Activated gamma-delta T cell treated with Interleukin-2 at 50 U/mL for 16 hours (primary cell): Measurements from ENCODE around the gene PCSK7.
"Not testable (repeated sequence)": the region's sequence is repeated elsewhere in the genome, so short reads cannot be mapped to it uniquely, and the experiment has no call there.

Experiments used
- DNase-seq: peaks from one replicate; pipeline ENCODE4 v3.0.0-alpha.2; 2020

The PCSK7 gene

DNA sequence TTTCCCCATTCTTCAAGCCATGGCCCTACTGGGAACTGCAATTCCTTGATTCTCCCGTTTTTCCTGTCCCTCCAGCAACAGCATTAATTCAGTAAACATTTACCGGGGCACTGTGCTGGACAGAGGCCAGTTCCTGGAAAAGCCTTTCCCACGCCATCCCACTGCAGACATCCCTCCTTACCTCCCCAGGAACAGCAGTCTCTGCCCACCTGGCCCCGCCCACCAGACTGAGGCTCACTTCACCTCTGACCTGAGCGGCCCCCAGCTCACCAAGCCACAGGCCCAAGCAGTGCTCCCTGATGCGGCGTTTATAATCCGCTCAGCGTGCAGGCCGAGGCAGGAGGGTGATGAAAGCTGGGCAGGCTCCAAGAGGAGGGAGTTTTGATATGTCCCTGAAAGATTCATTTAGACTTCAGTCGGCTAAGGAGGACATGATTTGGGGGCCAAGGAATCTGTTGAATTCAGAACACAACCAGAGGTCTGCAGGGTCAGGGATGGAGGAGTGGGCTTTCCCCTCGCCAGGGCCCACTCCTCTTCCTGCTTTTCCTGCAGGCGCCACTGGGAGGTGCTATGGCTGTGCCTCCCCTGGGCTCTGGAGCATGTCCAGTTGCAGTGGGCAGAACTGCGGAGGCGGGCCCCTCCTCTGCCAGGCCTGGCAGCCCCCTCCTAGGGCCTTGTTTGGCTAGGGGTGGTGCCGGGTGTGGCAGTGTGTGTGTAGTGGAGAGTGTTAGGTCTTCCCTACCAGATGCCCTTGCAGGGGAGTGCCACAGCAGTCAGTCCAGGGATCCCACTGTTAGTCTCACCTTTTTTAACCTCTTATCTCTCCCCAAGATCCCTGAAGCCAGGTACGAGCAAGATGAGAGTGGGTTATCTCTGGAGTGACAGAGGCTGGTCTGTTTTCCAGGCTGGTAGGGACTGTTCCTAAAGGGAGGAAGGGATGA, 34.1 kb downstream of the PCSK7 start:
- DNase-seq = no peak

DNA sequence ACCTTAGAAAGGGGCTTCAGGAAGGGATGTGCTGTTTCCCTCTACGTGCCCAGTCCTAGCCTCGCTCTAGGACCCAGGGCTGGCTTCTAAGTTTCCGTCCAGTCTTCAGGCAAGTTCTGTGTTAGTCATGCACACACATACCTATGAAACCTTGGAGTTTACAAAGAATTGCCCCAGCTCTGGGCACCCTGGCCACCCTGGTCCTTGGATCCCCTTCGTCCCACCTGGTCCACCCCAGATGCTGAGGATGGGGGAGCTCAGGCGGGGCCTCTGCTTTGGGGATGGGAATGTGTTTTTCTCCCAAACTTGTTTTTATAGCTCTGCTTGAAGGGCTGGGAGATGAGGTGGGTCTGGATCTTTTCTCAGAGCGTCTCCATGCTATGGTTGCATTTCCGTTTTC, 34.9 kb downstream of the PCSK7 start:
- no peak for DNase-seq

DNA sequence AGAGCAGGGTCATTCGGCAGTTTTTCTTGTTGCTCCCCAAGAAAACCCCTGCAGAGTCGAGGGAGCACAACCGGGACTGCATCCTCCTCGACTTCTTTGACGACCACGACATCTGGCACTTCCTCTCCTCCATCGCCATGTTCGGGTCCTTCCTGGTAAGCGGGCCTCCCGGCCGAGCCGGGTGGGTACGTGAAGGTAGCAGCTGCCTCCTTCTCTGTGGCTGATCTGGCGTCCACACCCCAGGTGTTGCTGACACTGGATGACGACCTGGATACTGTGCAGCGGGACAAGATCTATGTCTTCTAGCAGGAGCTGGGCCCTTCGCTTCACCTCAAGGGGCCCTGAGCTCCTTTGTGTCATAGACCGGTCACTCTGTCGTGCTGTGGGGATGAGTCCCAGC, 36.1 kb downstream of the PCSK7 start:
- DNase-seq = no peak

DNA sequence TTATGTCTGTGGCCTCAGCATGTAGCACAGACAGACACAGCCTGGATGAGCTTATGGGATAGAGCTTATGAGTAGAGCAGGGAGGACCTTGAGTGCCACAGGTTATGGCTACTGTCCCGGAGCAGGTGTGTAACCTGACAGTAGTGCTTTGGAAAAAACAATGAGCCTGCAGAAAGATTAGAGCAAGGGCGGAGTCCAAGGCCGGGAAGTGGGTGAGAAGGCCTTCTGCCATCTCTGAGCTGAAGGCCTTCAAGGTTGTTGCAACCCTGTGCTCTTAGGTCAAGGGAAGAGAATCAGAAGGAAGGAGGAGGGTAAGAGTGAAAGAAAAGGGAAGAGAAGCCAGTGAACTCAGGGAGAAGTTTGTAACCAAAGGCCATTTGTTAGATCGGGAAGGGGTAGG, 36.6 kb downstream of the PCSK7 start:
- DNase-seq = no peak

DNA sequence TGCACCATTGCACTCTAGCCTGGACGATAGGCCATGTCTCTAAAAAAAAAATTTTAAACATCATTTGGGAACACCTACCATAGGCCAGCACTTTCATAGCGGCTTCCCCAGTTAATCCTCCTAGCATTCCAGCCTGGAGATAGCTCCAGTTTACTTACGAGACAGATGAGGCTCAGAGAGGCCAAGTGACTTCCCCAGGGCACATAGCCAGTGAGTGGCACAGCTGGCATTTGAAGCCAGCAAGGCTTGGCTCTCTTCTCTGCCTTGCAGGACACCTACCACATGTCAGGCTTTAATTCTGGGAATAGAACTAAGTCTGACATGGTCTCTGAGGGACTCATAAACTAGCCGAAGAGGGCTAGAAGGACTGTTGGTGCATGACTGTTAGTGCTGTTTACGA, 37.6 kb downstream of the PCSK7 start:
- DNase-seq = no peak

DNA sequence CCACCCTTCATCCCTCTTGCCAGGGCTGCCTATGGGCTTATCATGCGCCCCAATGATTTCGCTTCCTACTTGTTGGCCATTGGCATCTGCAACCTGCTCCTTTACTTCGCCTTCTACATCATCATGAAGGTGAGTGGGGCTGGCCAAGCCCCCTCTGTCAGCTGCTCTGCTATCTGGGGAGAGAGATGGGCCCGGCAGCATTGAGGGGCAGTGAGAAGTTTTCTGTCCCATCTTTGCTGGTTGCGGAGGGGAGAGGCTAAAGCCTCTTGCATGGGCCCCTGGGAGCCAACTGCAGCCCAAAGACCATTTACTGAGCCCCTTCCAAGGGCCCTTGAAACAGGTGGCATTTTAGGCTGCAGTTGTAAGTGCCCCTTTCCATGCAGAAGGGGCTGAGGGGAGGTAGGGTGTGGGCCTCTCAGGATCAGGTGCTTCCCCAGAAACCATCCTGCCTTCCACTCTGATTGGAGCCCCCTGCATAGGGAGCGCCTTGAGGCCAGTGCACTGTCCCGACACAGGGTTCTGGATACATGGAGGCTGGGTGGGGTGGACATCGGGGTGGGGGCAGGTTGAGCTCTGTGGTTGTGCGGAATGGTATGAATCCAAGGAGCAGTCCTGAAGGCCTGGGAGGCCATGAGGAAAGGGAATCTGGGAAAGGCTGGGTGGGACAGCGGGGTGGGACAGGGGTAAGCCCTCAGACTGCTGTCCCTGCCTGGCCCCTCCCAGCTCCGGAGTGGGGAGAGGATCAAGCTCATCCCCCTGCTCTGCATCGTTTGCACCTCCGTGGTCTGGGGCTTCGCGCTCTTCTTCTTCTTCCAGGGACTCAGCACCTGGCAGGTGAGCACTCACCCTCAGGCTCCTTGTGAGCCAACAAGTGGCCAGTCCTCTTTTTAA, 38.5 kb downstream of the PCSK7 start:
- no peak for DNase-seq

DNA sequence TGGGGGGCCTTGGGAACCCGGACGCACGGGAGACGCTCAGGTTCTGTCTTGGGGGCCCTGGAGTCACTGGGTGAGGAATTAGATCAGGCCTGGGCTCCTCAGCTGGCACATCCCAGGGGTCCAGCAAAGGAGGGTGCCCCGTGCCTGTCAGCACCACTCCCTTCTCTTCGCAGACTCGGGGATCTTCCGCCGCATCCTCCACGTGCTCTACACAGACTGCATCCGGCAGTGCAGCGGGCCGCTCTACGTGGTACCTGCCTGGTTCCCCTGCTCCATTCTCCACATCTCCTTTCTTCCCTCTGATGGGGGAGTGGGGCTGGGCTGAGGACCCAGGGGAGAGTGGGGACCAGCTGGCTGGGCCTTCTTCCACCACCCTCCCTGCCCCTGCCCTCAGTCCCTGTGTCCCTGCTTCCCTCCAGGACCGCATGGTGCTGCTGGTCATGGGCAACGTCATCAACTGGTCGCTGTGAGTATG, 39.4 kb downstream of the PCSK7 start:
- DNase-seq = no peak

DNA sequence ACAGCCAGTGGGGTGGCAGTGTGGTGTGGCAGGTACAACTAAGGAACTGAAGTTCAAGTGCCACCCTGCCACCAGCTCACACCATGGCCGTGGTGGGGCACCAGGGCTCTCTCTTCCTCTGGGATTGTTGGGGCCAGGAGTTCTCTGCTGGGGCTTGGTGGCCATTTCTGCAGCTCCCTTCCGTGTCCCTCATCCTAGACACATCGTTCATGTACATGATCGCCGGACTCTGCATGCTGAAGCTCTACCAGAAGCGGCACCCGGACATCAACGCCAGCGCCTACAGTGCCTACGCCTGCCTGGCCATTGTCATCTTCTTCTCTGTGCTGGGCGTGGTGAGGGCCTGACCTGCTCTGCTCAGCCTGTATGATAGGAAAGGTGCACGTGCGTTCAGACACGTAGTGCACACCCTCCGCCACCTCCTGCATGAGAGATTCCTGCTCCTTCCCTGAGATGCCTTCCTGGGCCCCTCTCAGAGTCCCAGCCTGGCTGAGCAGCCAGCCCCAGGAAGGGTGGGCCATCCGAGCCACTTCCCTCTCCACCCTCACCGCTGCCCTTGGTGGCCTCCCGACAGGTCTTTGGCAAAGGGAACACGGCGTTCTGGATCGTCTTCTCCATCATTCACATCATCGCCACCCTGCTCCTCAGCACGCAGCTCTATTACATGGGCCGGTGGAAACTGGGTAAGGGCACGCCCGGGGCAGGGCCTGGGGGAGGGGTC, 40.0 kb downstream of the PCSK7 start:
- DNase-seq = no peak

DNA sequence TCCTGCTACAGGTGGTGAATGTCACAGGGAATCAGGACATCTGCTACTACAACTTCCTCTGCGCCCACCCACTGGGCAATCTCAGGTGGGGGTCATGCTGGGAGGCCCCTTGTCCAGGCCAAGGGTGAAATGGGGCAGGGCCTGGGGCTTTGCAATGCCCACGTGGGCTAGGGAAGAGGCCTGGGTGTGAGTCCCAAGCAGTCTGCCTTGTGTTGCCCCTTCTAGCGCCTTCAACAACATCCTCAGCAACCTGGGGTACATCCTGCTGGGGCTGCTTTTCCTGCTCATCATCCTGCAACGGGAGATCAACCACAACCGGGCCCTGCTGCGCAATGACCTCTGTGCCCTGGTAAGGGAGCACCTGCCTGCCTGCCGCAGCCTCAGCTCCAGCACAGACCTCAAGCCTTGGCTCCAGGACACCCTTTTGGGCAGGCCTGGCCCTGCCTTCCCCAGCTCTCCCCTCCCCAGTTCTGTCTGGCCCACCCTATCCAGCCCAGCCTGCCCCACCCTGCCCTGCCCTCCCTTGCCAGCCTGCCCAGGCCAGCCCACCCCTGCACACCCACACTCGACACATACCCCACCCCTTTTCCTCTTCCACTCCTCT, 41.8 kb downstream of the PCSK7 start:
- no peak for DNase-seq

DNA sequence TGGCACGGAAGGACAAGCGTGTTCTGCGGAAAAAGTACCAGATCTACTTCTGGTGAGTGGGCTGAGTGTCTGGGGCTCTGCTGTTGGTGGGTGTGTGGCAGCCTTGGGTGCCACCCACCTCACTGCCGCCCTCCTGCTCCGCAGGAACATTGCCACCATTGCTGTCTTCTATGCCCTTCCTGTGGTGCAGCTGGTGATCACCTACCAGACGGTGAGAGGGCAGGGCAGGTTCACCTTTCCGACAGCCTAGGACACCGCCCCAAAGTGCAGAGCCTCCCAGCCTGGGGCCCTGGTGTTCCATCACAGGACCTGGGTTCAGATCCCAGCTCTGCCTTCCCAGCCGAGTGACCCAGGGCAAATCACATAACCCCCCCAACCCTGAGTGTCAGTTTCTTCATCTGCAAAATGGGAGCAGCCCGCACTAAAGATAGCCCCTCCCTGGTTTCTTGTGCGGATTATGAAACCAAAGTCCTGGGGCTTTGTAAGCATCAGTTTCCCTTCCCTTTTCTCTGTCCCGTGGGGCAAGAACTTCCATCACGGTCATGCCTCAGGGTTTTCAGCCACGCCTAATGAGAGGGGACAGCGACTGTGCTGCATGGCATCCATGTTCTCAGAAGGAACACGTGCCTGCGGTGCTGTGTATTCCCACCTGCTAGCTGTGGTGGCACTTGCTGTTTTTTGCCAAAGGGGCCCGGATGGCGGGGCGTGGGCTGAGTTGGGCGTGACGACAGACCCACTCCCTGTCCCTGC, 42.5 kb downstream of the PCSK7 start:
- no peak for DNase-seq

DNA sequence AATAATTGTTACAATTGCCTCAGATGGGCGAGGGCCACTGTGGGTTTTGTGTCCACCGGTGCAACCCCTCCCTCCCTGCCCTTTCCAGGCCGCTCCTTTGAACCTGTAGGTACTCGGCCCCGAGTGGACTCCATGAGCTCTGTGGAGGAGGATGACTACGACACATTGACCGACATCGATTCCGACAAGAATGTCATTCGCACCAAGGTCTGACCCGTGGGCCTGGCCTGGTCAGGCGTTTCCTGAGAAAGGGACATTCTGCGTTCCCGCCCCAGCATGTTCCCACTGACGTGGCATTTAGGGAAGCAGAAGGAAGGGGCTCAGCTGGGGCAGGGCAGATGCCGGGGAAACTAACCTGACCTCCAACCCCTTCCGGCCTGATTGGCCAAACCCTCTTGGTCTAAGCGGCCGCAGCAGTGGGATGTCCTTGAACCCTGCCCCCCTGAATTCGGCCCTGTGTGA, 43.2 kb downstream of the PCSK7 start:
- DNase-seq = no peak

DNA sequence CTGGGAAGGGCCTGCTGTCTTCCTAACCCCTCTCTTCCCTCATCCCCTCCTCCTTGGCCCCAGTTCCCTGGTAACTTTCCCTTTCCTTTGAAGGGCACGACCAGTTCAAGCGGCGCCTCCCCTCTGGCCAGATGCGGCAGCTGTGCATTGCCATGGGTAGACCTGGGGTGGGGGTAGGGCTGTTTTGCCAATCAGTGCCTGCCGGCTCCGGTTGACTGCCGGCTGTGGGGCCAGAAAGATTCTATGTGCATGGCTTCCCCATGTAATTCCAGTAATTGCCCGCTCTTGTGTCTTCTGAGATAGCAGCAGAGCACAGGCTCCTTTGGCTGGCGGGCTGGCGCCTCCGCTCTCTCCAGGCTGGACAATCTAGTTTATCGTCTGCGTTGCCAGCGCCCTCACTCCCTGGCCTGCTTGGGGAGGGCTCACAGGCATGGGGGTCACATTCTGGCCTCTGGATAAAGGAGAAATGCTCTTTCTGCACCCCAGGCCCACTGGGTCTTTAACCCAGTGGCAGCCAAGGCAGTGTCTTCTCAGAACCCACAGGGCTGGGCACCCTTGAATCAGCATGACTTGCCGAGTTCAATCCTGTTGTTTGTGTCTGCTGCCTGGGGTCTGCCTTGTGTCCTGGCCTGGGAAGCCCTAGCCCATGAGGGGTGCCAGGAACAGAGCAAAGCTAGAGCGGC, 43.9 kb downstream of the PCSK7 start:
- DNase-seq = no peak

DNA sequence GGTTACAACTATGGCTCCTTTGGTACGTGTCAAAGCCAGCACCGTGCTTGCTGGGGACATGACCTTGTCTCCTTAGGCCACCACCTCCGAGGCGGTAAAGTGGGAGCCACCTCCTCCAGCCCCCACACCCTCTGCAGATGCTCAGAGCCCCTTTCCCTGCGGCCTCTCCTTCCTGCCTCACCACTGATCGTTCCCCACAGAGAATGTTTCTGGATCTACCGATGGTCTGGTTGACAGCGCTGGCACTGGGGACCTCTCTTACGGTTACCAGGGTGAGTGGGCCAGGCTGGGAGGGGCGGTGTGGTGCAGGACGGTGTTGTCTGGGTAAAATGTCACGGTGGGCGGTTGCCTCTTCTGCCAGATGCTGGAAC, 44.5 kb downstream of the PCSK7 start:
- no peak for DNase-seq

DNA sequence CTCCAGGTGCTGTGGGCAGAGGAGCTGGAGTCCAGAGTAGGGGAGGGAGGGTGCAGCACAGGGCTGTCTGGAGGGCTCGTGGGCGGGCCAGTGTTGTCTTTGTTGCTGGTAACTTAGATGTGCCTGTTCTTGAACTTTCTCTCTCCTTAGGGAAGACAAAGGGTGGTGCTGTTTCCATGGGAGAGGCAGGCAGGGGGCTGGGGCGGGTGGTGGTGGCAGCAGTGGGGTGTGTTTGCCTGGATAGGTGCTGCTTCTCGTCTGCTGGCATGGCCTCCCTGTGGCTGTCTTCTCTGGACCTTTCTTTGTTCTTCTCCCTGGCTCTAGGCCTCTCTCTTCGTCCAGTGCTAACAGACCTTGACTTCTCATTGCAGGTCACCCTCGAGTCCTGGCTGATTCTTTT, 44.9 kb downstream of the PCSK7 start:
- DNase-seq = no peak

DNA sequence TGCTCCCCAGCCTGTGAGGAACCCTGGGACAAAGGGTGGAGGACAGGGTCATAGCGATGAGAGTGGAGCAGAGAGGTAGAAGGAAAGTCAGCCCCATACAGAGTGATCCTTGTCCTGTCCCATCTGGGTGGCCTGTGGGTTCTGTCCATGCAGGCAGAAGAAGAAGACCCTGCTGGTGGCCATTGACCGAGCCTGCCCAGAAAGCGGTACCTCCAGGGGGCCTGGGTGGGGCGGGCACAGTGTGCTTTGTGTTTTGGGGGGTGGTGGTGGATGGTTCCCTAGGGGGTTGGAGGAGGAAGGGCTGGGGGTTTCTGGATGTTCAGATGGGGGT, 45.5 kb downstream of the PCSK7 start:
- DNase-seq = no peak

DNA sequence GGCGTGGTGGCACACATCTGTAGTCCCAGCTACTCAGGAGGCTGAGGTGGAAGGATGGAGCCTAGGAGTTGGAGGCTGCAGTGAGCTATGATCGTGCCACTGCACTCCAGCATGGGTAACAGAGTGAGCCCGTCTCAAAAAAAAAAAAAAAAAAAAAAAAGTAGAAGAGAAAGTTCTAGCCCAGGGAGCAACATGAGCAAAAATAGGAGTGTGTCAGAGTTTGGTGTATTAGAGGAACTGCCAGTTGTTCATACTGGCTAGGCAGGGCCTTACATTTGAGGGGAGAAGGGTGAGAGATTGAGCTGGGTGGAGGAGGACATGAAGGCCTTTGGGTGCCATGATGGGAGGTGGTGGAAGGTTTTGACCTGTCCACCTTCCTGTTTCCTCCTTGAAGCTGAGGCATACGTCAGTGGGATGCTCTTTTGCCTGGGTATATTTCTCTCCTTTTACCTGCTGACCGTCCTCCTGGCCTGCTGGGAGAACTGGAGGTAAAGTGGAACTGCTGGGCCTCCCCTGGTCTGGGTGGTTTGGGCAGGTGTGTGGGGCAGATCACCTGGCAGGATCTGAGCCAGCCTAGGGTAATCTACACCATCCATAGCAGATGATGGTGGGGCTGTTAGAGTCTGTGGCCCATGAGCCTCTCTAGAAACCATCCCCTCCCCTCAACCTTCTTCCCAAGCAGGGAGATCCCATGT, 46.0 kb downstream of the PCSK7 start:
- no peak for DNase-seq

DNA sequence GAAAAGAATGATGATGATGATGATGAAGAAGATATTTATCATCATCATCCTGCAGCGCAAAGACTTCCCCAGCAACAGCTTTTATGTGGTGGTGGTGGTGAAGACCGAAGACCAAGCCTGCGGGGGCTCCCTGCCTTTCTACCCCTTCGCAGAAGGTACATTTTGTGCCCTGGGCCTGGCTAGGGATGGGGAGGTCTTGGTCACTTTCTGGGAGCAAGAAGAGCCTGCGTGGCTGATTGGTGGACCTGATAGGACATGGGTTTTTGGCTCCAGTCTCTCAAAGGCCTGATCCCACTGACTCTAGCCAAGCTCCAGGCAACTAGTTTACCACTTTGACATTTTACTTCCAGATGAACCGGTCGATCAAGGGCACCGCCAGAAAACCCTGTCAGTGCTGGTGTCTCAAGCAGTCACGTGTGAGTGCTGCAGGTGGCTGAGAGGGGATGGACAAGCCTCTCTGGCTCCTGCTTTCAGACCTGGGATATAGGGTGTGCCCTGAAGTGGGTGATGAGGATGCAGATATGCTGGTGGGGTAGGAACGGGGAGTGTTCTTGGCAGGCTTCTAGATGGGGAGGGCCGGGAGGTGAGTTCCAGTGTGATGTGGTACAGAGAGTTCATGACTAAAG, 48.0 kb downstream of the PCSK7 start:
- no peak for DNase-seq

DNA sequence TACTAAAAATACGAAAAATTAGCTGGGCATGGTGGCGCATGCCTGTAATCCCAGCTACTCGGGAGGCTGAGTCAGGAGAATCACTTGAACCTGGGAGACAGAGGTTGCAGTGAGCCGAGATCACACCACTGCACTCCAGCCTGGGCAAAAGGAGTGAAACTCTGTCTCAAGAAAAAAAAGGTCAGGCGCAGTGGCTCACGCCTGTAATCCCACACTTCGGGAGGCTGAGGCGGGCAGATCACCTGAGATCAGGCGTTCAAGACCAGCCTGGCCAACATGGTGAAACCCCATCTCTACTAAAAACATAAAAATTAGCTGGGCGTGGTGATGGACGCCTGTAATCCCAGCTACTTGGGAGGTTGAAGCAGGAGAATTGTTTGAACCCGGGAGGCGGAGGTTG, 48.7 kb downstream of the PCSK7 start:
- DNase-seq = not testable (repeated sequence)

DNA sequence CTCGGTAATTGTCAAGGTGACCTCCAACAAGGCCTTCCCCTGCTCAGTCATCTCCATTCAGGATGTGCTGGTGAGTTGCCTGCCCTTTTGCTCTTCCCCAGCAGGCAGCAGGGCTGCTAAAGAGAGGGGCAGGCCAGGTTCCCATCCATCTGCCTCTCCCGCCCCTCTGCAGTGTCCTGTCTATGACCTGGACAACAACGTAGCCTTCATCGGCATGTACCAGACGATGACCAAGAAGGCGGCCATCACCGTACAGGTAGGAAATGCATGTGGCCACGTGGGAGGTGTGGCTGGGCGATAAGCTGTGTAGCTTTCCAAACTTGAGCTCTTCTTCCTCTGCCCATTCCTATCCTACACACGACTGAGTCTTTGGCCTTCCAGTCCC, 49.3 kb downstream of the PCSK7 start:
- no peak for DNase-seq
